Neutrophil (primary cell): ENCODE data around the gene CEACAM21.

Experiments used
- H3K27ac ChIP-seq: fragments of 200-600 bp; sonication (generic); 2 replicates; pipeline ENCODE4 v1.5.1; 2016; ENCODE audit warnings: mild to moderate bottlenecking, moderate library complexity
- H3K27me3 ChIP-seq: fragments of 200-600 bp; sonication (generic); 2 replicates; pipeline ENCODE4 v1.6.0; 2016; ENCODE audit warnings: mild to moderate bottlenecking
- H3K36me3 ChIP-seq: fragments of 200-600 bp; sonication (generic); 2 replicates; pipeline ENCODE4 v1.5.1; 2017
- H3K4me1 ChIP-seq, 2 experiments: fragments of 200-600 bp in 1 of 2; sonication (generic) in 1 of 2; 1 replicate in 1 of 2; 2 replicates in 1 of 2; pipeline versions ENCODE4 v1.5.1 to v1.6.1; 2013 to 2016; ENCODE audit warnings: low read depth in 1 of 2, low read length in 1 of 2, mild to moderate bottlenecking in 1 of 2, moderate library complexity in 1 of 2; ENCODE audit not compliant: control insufficient read depth in 1 of 2, insufficient read depth in 1 of 2
- H3K4me3 ChIP-seq, 2 experiments: fragments of 200-600 bp in 1 of 2; sonication (generic) in 1 of 2; 1 replicate in 1 of 2; 2 replicates in 1 of 2; pipeline ENCODE4 v1.5.1; 2013 to 2016; ENCODE audit warnings: low read depth in 1 of 2, low read length in 1 of 2, mild to moderate bottlenecking in 1 of 2, moderate library complexity in 1 of 2
- H3K9me3 ChIP-seq: fragments of 200-600 bp; sonication (generic); 2 replicates; pipeline ENCODE4 v1.5.1; 2016
- TF ChIP-seq, protein P1 (sequence below): fragments of 200-600 bp; sonication (generic); IDR thresholded peaks from 2 replicates; pipeline ENCODE4 v1.5.1; 2016; ENCODE audit warnings: antibody characterized with exemption

CEACAM21 gene

GRCh38 chr19:41623360-41623759 lies 47.4 kb downstream of the CEACAM21 start:
- peak overlapping the region; percentile 89 to 98 for H3K4me3 ChIP-seq
- H3K36me3 ChIP-seq: peaks cover 70% of the 10 kb centered on the region
- TF ChIP-seq, protein P1, sequence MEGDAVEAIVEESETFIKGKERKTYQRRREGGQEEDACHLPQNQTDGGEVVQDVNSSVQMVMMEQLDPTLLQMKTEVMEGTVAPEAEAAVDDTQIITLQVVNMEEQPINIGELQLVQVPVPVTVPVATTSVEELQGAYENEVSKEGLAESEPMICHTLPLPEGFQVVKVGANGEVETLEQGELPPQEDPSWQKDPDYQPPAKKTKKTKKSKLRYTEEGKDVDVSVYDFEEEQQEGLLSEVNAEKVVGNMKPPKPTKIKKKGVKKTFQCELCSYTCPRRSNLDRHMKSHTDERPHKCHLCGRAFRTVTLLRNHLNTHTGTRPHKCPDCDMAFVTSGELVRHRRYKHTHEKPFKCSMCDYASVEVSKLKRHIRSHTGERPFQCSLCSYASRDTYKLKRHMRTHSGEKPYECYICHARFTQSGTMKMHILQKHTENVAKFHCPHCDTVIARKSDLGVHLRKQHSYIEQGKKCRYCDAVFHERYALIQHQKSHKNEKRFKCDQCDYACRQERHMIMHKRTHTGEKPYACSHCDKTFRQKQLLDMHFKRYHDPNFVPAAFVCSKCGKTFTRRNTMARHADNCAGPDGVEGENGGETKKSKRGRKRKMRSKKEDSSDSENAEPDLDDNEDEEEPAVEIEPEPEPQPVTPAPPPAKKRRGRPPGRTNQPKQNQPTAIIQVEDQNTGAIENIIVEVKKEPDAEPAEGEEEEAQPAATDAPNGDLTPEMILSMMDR: no peak
- H3K27ac ChIP-seq: peak overlapping the region; percentile 94
- H3K4me1 ChIP-seq: peaks cover 74 to 93% of the 10 kb centered on the region in 2 experiments
- H3K27me3 ChIP-seq: no peaks in the 10 kb centered on the region
- no peaks in the 10 kb centered on the region for H3K9me3 ChIP-seq

- H3K4me1 ChIP-seq: peaks cover 67 to 84% of the 10 kb centered on the region in 2 experiments
- H3K27ac ChIP-seq: peak overlapping the region; percentile 94
- H3K4me3 ChIP-seq: peak overlapping the region; percentile 89 to 98
- H3K27me3 ChIP-seq: no peaks in the 10 kb centered on the region
- no peaks in the 10 kb centered on the region for H3K9me3 ChIP-seq
- TF ChIP-seq, protein P1: no peak
- H3K36me3 ChIP-seq: peaks cover 59% of the 10 kb centered on the region
Observed at GRCh38 chr19:41624515-41624914, 48.5 kb downstream of the CEACAM21 start.

GRCh38 chr19:41624937-41625336 lies 49.0 kb downstream of the CEACAM21 start:
- Histone ChIP-seq H3K4me3 (peak overlapping the region; percentile 89 to 98), H3K4me1 (peaks cover 62 to 80% of the 10 kb centered on the region in 2 experiments)

GRCh38 chr19:41626278-41626677 lies 50.3 kb downstream of the CEACAM21 start:
- H3K27me3 ChIP-seq: no peaks in the 10 kb centered on the region
- H3K36me3 ChIP-seq: peaks cover 41% of the 10 kb centered on the region
- H3K9me3 ChIP-seq: no peaks in the 10 kb centered on the region
- TF ChIP-seq, protein P1: no peak
- peak overlapping the region; percentile 89 to 98 for H3K4me3 ChIP-seq
- peaks cover 49 to 66% of the 10 kb centered on the region in 2 experiments for H3K4me1 ChIP-seq
- peak overlapping the region; percentile 94 for H3K27ac ChIP-seq

More at GRCh38 chr19:41624937-41625336, 49.0 kb downstream of the CEACAM21 start:
- H3K9me3 ChIP-seq: no peaks in the 10 kb centered on the region
- TF ChIP-seq, protein P1: no peak
- peak overlapping the region; percentile 94 for H3K27ac ChIP-seq
- no peaks in the 10 kb centered on the region for H3K27me3 ChIP-seq
- peaks cover 54% of the 10 kb centered on the region for H3K36me3 ChIP-seq

DNA sequence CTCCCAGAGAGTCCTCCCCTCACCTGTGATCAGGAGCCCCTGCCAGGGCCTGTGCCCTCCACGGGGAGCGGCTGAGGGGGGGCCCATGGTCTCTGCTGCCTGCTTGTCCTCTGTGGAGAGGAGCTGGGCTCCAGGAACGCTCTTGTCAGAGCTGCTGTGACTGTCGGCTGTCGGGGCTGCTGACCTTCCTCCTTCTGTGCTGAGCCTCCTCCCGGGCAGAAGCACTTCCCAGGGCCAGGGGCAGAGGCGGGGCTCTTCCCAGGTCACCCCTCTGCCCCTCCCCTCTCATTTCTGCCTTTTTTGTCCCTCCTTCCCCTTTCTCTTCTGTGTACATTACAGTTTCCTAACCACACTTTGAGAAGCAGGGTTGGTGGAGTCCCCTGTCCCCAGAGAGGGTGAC lies 50.9 kb downstream of the CEACAM21 start, which contains the start of gene CEACAM4:
Gene CEACAM4, minus strand, starts transcription at position 198 of the 400 bp plus-strand sequence. Its CDS starts 111 bp downstream, at position 87.
- TF ChIP-seq, protein P1: peak; percentile 27
- Histone ChIP-seq H3K27me3 (no peaks in the 10 kb centered on the region), H3K4me3 (peak within 1 kb of the TSS; percentile 89 to 98), H3K4me1 (peaks cover 43 to 60% of the 10 kb centered on the region in 2 experiments), H3K9me3 (no peaks in the 10 kb centered on the region), H3K36me3 (peaks cover 36% of the 10 kb centered on the region), H3K27ac (peak within 1 kb of the TSS; percentile 94)
